Activated CD4-positive, alpha-beta T cell treated with anti-CD3 and anti-CD28 coated beads for 48 hours (primary cell): ENCODE results near the gene MEAK7.

Experiments used
- DNase-seq: peaks from one replicate; pipeline ENCODE4 v3.0.0-alpha.2; 2020

The MEAK7 gene

GRCh38 chr16:84485255-84486010 lies 19.0 kb downstream of the MEAK7 start:
- no peak for DNase-seq

GRCh38 chr16:84484579-84485254 lies 19.7 kb downstream of the MEAK7 start:
- DNase-seq, result peak; percentile 42

- DNase-seq, result no peak
Observed at GRCh38 chr16:84483882-84484565, 20.4 kb downstream of the MEAK7 start.

- no peak for DNase-seq
Observed at GRCh38 chr16:84482951-84483881, 21.2 kb downstream of the MEAK7 start.

- DNase-seq, result no peak
Observed at GRCh38 chr16:84482001-84482891, 22.2 kb downstream of the MEAK7 start.

GRCh38 chr16:84481051-84481735 lies 23.3 kb downstream of the MEAK7 start:
- no peak for DNase-seq

GRCh38 chr16:84479716-84480450 lies 24.6 kb downstream of the MEAK7 start:
- DNase-seq, result no peak

GRCh38 chr16:84478172-84478947 lies 26.1 kb downstream of the MEAK7 start:
- DNase-seq, result no peak

GRCh38 chr16:84477661-84478060 lies 26.8 kb downstream of the MEAK7 start:
- DNase-seq, result no peak

- DNase-seq, result no peak
Observed at GRCh38 chr16:84476401-84476800, 28.1 kb downstream of the MEAK7 start.

GRCh38 chr16:84475643-84476240 lies 28.7 kb downstream of the MEAK7 start:
- no peak for DNase-seq

GRCh38 chr16:84471966-84472365 lies 32.5 kb downstream of the MEAK7 start:
- no peak for DNase-seq

GRCh38 chr16:84471316-84471715 lies 33.1 kb downstream of the MEAK7 start:
- no peak for DNase-seq

- DNase-seq, result no peak
Observed at GRCh38 chr16:84467709-84468108, 36.8 kb downstream of the MEAK7 start.

- no peak for DNase-seq
Observed at GRCh38 chr16:84467256-84467655, 37.2 kb downstream of the MEAK7 start.

- DNase-seq, result no peak
Observed at GRCh38 chr16:84466692-84467091, 37.8 kb downstream of the MEAK7 start.

- no peak for DNase-seq
Observed at GRCh38 chr16:84465154-84465553, 39.3 kb downstream of the MEAK7 start.

GRCh38 chr16:84464116-84464515 lies 40.3 kb downstream of the MEAK7 start:
- DNase-seq, result no peak

GRCh38 chr16:84463221-84463620 lies 41.2 kb downstream of the MEAK7 start:
- no peak for DNase-seq
